HG02884 (cell line): ENCODE results near the gene PCDH9.

Source experiments
- ATAC-seq: cut with Tn5 transposase; IDR thresholded peaks from one replicate; pipeline ENCODE4 v1.9.1; 2021; ENCODE audit warnings: mild to moderate bottlenecking, moderate library complexity; ENCODE audit not compliant: unreplicated experiment

The PCDH9 gene

DNA sequence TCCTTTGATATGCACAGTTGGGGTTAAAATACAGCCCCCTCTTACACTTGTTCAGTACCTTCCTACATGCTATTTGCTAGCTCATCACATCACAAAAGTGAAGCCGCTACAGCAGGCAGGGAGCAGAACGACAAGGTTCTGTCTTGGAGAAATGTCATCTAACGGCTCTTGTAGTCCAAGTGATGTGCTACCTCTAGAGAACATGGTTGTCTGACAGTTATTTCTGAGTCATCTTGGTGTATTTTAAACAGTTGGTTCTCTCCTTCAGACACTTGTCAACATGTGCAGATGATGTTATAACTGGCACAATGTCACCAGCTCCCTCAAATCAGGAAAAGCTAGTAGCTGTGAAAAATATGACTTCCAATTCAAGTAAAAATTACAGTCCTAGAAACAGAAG is 865.0 kb downstream of the PCDH9 start:
- ATAC-seq = no peak

GRCh38 chr13:66364346-66364745 is 865.8 kb downstream of the PCDH9 start:
- ATAC-seq = no peak

- ATAC-seq = no peak
Observed at GRCh38 chr13:66362485-66362884, 867.7 kb downstream of the PCDH9 start.

DNA sequence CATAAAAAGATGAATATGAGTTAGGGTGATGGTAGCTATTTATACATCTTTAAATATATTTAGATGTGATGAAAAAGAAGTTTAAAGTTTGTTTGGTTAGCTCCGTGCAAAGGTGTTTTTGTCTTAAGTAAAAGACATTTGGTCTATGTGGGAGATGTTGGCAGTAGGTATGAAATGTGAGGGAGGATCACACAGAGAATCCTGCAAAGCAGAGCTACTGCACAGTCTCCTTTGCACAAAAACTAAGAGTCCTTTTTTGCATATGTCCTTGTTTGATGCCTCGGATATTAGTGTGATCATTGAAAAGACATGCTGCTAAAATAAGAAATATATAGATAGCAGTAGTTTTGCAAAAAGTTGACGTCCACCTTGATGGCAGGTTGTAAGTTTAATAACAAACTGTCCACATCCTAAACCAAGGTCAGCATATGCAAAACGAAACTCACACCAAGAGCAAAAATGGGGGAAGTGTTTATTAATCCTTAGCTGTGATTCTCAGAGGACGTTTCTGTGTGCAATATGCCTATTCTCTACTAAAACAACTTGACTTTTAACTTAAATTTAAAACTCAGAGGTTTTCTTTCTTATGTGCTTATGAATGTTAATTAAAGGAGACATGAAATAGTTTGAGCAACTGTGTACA is 870.1 kb downstream of the PCDH9 start:
- no peak for ATAC-seq

DNA sequence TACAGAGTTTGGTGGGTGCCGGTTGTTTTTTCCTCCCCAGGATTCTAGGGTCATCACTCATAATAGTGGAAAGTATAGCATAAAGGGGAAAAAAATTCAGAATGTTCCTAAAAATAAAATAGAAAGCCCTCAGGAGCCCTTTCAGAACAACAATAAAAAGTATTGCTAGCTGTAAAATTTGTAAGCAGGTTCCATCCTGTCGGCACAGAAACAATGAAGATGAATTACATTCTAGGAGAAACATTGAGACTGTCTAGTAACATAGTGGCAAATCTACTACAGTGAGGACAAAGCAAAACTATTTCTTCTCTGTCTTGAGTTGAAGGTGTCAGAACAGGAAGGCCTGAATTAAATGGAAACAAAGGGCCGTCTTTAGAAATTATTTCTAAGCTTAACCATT is 870.7 kb downstream of the PCDH9 start:
- no peak for ATAC-seq

DNA sequence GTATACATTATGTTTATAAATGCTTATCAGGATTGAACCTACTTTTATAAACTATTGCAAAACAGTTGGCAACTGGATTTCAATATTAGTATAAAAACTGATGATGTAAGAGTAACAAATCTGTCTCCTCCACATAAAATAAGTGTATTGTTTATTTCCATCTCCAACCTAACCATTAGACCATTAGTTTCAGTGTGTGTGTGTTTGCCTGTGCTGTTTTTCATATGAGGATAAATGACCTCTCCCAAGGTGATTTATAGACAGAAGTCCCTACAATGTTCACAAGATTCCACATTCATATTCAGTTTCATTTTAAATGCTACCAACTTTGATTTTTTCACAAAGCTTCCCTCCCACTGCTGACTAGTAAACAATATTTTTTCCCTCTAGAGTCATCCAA is 871.6 kb downstream of the PCDH9 start:
- ATAC-seq = no peak

GRCh38 chr13:66357463-66357862 is 872.7 kb downstream of the PCDH9 start:
- ATAC-seq = no peak

- no peak for ATAC-seq
Observed at GRCh38 chr13:66354879-66355751, 875.0 kb downstream of the PCDH9 start.

- no peak for ATAC-seq
Observed at GRCh38 chr13:66353664-66354063, 876.5 kb downstream of the PCDH9 start.

DNA sequence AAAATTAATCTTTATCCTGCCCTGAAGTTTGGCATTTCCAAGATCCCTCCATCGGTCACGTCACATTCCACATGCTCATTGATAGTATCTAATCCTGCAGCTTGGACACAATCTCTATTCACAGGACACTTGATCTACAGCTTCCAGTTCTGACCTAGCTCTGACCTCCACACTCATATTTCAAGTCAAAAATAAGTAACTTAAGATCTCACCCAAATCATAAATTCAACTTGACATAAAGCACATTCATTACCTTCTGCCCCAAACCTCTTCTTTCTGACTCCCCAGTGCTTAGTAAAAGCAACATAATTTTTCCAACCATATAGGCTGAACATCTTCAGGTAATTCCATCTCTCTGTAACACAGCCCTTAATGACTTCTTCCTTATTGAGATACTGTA is 880.2 kb downstream of the PCDH9 start:
- no peak for ATAC-seq

GRCh38 chr13:66348745-66349690 is 881.1 kb downstream of the PCDH9 start:
- no peak for ATAC-seq

GRCh38 chr13:66347486-66348117 is 882.5 kb downstream of the PCDH9 start:
- no peak for ATAC-seq

- no peak for ATAC-seq
Observed at GRCh38 chr13:66345971-66346370, 884.2 kb downstream of the PCDH9 start.

DNA sequence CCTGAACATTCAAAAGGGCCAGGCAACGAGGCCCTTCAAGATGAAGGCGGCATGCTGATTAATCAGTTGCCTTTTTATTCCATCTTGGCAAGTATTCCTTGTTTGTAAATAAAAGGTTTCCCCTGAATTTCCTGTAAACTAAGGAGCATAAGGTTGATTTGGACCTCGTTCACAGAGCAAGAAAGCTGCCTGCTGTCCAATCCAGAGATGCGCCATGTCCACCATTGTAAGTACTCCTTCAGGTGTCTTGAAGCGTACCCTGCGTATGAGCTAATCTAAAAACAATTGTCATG is 884.7 kb downstream of the PCDH9 start:
- ATAC-seq = no peak

GRCh38 chr13:66344805-66345517 is 885.2 kb downstream of the PCDH9 start:
- ATAC-seq = no peak

DNA sequence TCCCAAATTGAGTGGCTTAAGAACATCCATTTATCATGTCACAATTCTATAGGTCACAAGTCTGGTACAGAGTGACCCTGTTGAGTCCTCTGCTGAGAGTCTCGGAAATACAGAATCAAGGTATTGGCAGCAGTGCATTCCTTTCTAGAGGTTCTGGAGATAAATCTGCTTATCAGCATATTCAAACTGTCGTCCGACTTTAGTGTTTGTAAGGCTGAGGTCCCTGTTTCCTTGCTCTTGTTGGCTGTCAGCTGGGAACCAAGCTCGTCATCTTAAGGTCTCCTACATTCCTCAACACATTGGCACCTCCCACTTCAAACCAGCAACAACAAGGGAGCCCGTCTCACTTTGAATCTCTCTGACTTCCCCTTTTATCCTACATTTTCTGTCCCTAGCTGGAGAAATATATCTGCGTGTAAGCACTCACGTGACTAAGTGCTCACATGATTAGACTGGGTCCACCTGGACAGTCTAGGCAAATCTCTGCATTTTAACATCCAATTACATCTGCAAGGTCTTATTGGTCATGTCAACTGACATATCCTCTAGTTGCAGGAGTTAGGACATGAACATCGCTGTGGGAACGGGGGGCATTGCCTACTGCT is 886.8 kb downstream of the PCDH9 start:
- no peak for ATAC-seq

DNA sequence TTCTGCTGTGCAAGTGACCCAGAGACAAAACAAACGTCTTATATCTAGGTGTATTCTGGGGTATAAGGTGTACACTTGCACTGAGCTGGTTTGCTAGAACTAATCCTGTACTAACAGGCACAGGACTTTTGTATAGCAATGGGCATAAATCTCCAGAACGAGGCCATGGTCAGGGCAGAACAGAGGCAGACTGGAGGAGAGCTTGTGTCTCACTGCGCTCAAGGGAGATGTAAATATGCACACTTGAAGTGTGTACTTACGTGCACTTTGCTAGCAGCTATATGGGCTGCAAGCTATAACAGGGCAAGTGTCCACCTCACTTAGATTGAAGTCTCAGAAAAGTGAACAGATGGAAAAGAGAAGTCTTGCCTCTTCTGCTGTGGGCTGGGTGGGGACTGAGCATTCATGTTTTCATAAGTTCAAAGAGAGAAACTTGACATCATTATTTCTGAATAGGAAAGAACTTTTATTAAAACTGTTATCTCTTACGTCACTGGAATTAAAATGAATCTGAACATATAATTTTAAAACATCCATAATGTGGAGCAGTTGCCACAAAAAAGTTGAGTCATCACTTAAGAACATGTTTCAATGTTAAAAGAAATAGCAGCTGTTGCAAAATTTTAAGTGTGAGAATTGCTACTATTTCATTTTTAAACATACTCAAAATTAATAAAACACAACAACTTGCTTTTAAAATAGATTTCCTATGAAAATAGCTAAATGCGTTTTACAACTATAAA is 888.3 kb downstream of the PCDH9 start:
- no peak for ATAC-seq

- no peak for ATAC-seq
Observed at GRCh38 chr13:66339214-66339613, 890.9 kb downstream of the PCDH9 start.

DNA sequence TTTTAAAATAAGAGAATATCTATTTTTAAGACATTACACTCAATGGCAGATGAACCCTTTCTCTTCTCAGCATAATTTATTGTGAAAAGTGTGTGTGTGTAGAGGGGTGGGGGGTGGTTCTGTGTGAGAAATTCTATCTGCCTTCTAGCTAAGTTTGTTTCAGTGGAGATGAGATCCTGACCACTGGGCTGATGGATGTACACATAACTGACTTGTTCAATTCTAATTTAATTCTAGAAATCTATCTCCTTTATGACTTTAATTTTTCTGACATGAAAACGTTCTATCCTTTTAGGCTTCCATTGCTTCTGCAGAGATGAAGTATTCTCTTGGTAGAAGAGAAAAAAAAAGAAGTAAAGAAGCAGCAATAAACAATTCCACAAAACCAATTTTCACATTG is 891.6 kb downstream of the PCDH9 start:
- no peak for ATAC-seq
